HG03439 (cell line): Measurements from ENCODE around the gene ENPP6.
"Not testable (repeated sequence)": the region's sequence is repeated elsewhere in the genome, so short reads cannot be mapped to it uniquely, and the experiment has no call there.

Source experiments
- ATAC-seq: cut with Tn5 transposase; IDR thresholded peaks from one replicate; pipeline ENCODE4 v1.9.1; 2021; ENCODE audit warnings: mild to moderate bottlenecking, moderate library complexity; ENCODE audit not compliant: unreplicated experiment

The ENPP6 gene

GRCh38 chr4:184066584-184067300 lies 150.9 kb downstream of the ENPP6 start:
- no peak for ATAC-seq

GRCh38 chr4:184064877-184065276 lies 152.8 kb downstream of the ENPP6 start:
- no peak for ATAC-seq

GRCh38 chr4:184062769-184063168 lies 154.9 kb downstream of the ENPP6 start:
- ATAC-seq = no peak

GRCh38 chr4:184061582-184061981 lies 156.1 kb downstream of the ENPP6 start:
- ATAC-seq = no peak

GRCh38 chr4:184059099-184059498 lies 158.6 kb downstream of the ENPP6 start:
- ATAC-seq = no peak

GRCh38 chr4:184058026-184058425 lies 159.6 kb downstream of the ENPP6 start:
- ATAC-seq = no peak

- ATAC-seq = no peak
These were observed 160.8 kb downstream of the ENPP6 start for GRCh38 chr4:184056877-184057276.

- ATAC-seq = no peak
These were observed 164.2 kb downstream of the ENPP6 start for GRCh38 chr4:184053434-184053833.

- ATAC-seq = no peak
These were observed 165.1 kb downstream of the ENPP6 start for GRCh38 chr4:184052616-184053015.

GRCh38 chr4:184051262-184051661 lies 166.4 kb downstream of the ENPP6 start:
- not testable (repeated sequence) for ATAC-seq

GRCh38 chr4:184046148-184046547 lies 171.5 kb downstream of the ENPP6 start:
- no peak for ATAC-seq

GRCh38 chr4:184041156-184041555 lies 176.5 kb downstream of the ENPP6 start:
- ATAC-seq = no peak

GRCh38 chr4:184039963-184040383 lies 177.7 kb downstream of the ENPP6 start:
- no peak for ATAC-seq
